ENCODE results near the gene GKN1. TPM values are rescaled to one million over a fixed set of nuclear protein-coding genes. Genes with fewer than 3 reads are reported as not detected.

The GKN1 gene
- total RNA-seq, 1 experiment from 2014 or later: not detected

DNA sequence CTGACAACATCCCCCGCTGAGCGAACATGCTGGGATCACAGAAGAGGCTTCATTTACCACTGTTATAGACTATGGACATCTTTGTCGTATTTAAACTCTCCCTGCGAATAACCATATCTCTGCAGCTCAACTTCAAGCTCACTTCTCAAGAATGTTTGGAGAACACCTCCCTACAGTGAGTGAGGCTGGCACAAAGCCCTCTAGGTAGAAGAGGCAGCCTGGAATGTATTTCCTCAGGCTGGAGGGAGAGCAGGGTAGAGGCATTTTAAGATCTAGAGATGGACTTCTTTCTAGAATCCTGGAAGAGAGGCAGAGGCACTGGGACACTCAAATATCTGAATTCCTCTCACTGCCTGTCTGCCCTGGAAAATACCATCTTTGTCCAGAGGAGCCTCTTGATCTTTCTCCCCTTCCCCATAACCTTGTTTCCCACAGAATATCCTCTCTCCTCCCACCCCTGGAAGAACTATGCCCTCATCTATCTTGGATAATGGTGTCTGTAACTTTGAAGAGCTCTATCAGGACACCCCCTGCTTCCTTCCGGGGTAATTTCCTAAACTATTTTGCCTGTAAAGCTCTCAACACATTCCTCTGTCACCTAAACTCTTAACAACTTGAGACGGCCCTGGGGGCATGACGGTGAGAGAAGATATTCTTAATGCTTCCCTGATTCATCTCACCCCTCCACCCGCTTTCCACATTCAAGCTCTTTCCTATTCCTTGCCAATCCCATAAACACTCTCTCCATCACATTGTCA is 36.2 kb downstream of the GKN1 start:
- TF ChIP-seq, protein P1, sequence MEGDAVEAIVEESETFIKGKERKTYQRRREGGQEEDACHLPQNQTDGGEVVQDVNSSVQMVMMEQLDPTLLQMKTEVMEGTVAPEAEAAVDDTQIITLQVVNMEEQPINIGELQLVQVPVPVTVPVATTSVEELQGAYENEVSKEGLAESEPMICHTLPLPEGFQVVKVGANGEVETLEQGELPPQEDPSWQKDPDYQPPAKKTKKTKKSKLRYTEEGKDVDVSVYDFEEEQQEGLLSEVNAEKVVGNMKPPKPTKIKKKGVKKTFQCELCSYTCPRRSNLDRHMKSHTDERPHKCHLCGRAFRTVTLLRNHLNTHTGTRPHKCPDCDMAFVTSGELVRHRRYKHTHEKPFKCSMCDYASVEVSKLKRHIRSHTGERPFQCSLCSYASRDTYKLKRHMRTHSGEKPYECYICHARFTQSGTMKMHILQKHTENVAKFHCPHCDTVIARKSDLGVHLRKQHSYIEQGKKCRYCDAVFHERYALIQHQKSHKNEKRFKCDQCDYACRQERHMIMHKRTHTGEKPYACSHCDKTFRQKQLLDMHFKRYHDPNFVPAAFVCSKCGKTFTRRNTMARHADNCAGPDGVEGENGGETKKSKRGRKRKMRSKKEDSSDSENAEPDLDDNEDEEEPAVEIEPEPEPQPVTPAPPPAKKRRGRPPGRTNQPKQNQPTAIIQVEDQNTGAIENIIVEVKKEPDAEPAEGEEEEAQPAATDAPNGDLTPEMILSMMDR (conservative IDR thresholded peaks at IDR 0.05): no peak
- no peak for DNase-seq
- Mint-ChIP-seq H3K4me1 (peaks cover 15 to 18% of the 10 kb centered on the region in 2 experiments), H3K9me3 (no peaks in the 10 kb centered on the region), H3K4me3 (no peak overlapping the region; a peak in 1 of 5 replicates), H3K36me3 (ENCODE audit: insufficient read depth in 1 of 3, low read depth in 3 of 3) (no peaks in the 10 kb centered on the region), H3K27ac (no peak overlapping the region), H3K27me3 (ENCODE audit: low read depth) (peaks cover 40% of the 10 kb centered on the region)
- Histone ChIP-seq H4K20me1 (ENCODE audit: control insufficient read depth, insufficient read depth, insufficient read length) (no peaks in the 10 kb centered on the region), H3K23me2 (ENCODE audit: insufficient read length, low read depth, low read length, poor library complexity, severe bottlenecking) (peaks cover 8% of the 10 kb centered on the region), H4K91ac (ENCODE audit: insufficient read length, low read depth, low read length) (no peak overlapping the region), H2BK5ac (ENCODE audit: insufficient read length, low read length) (no peak overlapping the region), H3K23ac (ENCODE audit: insufficient read length, low read depth, low read length) (no peak overlapping the region), H3K9ac (ENCODE audit: extremely low read depth, insufficient read length, low read length) (no peak overlapping the region), H3K4me2 (ENCODE audit: insufficient read depth, insufficient read length, low read length) (no peak overlapping the region), H2BK15ac (ENCODE audit: low read depth, low read length) (no peak overlapping the region), H3K79me1 (ENCODE audit: insufficient read depth, low read depth, low read length, poor library complexity, severe bottlenecking) (no peaks in the 10 kb centered on the region), H4K5ac (ENCODE audit: insufficient read length, low read depth, low read length) (no peak overlapping the region), H2BK20ac (ENCODE audit: low read depth, low read length, poor library complexity, severe bottlenecking) (no peak overlapping the region), H3K4me1 (ENCODE audit: insufficient read depth, low read length) (no peaks in the 10 kb centered on the region), H2BK12ac (ENCODE audit: insufficient read length, low read depth, low read length) (no peak overlapping the region), H3K14ac (ENCODE audit: insufficient read depth, low read length) (no peak overlapping the region), H3K27ac (ENCODE audit: insufficient read length, low read depth, low read length) (no peak overlapping the region), H3K4ac (ENCODE audit: low read depth, low read length) (no peak overlapping the region), H2AK5ac (ENCODE audit: insufficient read length, low read length) (no peak overlapping the region), H3K27me3 (ENCODE audit: insufficient read depth, low read length) (no peaks in the 10 kb centered on the region), H3K79me2 (ENCODE audit: insufficient read depth, low read length) (no peaks in the 10 kb centered on the region), H3K9me3 (ENCODE audit: control insufficient read depth, low read depth, low read length) (no peaks in the 10 kb centered on the region), H3T11ph (ENCODE audit: low read length) (no peak overlapping the region), H4K8ac (replicated peaks; ENCODE audit: insufficient read length, low read depth, low read length) (no peak overlapping the region), H2AFZ (ENCODE audit: low read length) (no peak overlapping the region), H3K18ac (ENCODE audit: insufficient read length, low read depth, low read length) (no peak overlapping the region), H3K56ac (ENCODE audit: insufficient read length, low read depth, low read length) (no peak overlapping the region), H2BK120ac (ENCODE audit: low read depth, low read length, poor library complexity, severe bottlenecking) (no peak overlapping the region)
- WGBS (ENCODE audit: extremely low coverage, insufficient read length, low lambda C conversion rate): 100% methylated on average over 1 of the region's 8 CpGs
